ENCODE measurements around the gene RBM47. TPM values are rescaled to one million over a fixed set of nuclear protein-coding genes. Genes with fewer than 3 reads are reported as not detected.

RBM47 gene
- total and polyA plus RNA-seq, 4 donors = 25.9 to 119 (median 94.0) TPM

DNA sequence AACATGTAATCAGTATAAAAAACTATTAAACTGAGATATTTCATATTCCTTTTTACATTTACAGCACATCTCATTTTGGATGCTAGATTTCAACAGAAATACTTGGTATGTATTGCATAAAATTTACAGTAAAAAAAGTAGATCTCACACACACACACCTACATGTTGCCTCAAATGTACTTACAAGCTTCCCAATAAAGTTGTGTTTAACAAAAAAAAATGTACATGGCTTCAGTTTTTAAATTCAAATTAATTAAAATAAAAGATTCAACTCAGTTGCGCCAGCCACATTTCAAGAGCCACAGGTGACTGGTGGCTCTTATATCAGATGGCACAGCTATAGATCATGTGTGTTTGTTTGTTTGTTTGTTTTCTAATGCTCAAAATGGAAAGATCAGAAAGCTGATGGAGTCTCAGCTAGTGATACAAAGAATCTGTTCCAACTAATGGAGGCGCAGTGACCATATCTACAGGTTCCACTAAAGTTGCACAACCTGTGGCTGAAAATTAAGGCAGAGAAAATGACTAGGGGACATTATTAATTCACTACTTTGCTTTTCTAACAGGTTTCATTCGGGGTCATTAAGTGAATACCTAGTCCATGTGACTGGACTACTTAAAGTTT, 45.0 kb downstream of the RBM47 start:
- Histone ChIP-seq H3K27ac (ENCODE audit: low read depth in 1 of 2, low read length in 1 of 2) (no peak overlapping the region), H3K27me3 (ENCODE audit: control insufficient read depth in 3 of 3, insufficient read depth in 3 of 3, low read length in 2 of 3) (no peaks in the 10 kb centered on the region), H3K4me1 (ENCODE audit: control insufficient read depth in 5 of 5, insufficient read depth in 5 of 5, low read length in 5 of 5) (no peaks in the 10 kb centered on the region), H3K9ac (ENCODE audit: insufficient read depth in 1 of 2, low read length in 2 of 2) (no peak overlapping the region), H3K36me3 (ENCODE audit: control insufficient read depth in 4 of 4, insufficient read depth in 4 of 4, low read length in 4 of 4) (peaks cover 0 to 2% (median 0%) of the 10 kb centered on the region in 4 donors), H3K4me3 (no peak overlapping the region), H3K9me3 (ENCODE audit: control insufficient read depth in 4 of 4, insufficient read depth in 3 of 4, low read length in 3 of 4) (no peaks in the 10 kb centered on the region)
- 85 to 94% methylated on average over 3 of the region's 3 CpGs for WGBS, 2 donors
- DNase-seq (no peak), ATAC-seq (ENCODE audit: insufficient read depth, low FRiP score) (no peak)
- TF ChIP-seq, protein P1, sequence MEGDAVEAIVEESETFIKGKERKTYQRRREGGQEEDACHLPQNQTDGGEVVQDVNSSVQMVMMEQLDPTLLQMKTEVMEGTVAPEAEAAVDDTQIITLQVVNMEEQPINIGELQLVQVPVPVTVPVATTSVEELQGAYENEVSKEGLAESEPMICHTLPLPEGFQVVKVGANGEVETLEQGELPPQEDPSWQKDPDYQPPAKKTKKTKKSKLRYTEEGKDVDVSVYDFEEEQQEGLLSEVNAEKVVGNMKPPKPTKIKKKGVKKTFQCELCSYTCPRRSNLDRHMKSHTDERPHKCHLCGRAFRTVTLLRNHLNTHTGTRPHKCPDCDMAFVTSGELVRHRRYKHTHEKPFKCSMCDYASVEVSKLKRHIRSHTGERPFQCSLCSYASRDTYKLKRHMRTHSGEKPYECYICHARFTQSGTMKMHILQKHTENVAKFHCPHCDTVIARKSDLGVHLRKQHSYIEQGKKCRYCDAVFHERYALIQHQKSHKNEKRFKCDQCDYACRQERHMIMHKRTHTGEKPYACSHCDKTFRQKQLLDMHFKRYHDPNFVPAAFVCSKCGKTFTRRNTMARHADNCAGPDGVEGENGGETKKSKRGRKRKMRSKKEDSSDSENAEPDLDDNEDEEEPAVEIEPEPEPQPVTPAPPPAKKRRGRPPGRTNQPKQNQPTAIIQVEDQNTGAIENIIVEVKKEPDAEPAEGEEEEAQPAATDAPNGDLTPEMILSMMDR (IDR thresholded peaks at IDR 0.05; ENCODE audit: control extremely low read depth, extremely low read depth) = no peak

- WGBS, 2 donors = 95 to 97% methylated on average over 9 of the region's 9 CpGs
- Histone ChIP-seq H3K4me3 (no peak overlapping the region), H3K27me3 (ENCODE audit: control insufficient read depth in 3 of 3, insufficient read depth in 3 of 3, low read length in 2 of 3) (no peaks in the 10 kb centered on the region), H3K4me1 (ENCODE audit: control insufficient read depth in 5 of 5, insufficient read depth in 5 of 5, low read length in 5 of 5) (no peaks in the 10 kb centered on the region), H3K9ac (ENCODE audit: insufficient read depth in 1 of 2, low read length in 2 of 2) (no peak overlapping the region), H3K27ac (ENCODE audit: low read depth in 1 of 2, low read length in 1 of 2) (no peak overlapping the region), H3K36me3 (ENCODE audit: control insufficient read depth in 4 of 4, insufficient read depth in 4 of 4, low read length in 4 of 4) (peaks cover 0 to 2% (median 0%) of the 10 kb centered on the region in 4 donors), H3K9me3 (ENCODE audit: control insufficient read depth in 4 of 4, insufficient read depth in 3 of 4, low read length in 3 of 4) (no peaks in the 10 kb centered on the region)
- ATAC-seq (ENCODE audit: insufficient read depth, low FRiP score) (no peak), DNase-seq (no peak)
- TF ChIP-seq, protein P1 (IDR thresholded peaks at IDR 0.05; ENCODE audit: control extremely low read depth, extremely low read depth) = no peak
These were observed 45.7 kb downstream of the RBM47 start for GRCh38 chr4:40583850-40584439.

DNA sequence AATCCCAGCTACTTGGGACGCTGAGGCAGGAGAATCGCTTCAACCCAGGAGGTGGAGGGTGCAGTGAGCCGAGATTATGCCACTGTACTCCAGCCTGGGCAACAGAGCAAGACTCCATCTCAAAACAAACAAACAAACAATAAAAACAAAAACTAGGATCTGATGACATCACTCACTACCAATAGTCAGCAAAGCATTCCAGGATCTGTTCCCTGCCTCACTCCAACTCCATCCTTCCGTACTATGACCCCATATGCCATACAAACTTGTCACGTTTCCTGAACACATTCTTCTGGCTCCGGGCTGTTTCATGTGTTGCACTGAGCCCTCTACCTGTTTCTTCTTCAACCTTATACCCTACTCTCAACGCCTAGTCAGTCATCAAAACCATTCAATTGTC, 47.3 kb downstream of the RBM47 start:
- Histone ChIP-seq H3K9ac (ENCODE audit: insufficient read depth in 1 of 2, low read length in 2 of 2) (no peak overlapping the region), H3K27me3 (ENCODE audit: control insufficient read depth in 3 of 3, insufficient read depth in 3 of 3, low read length in 2 of 3) (no peaks in the 10 kb centered on the region), H3K27ac (ENCODE audit: low read depth in 1 of 2, low read length in 1 of 2) (no peak overlapping the region), H3K4me3 (no peak overlapping the region), H3K9me3 (ENCODE audit: control insufficient read depth in 4 of 4, insufficient read depth in 3 of 4, low read length in 3 of 4) (no peaks in the 10 kb centered on the region), H3K4me1 (ENCODE audit: control insufficient read depth in 5 of 5, insufficient read depth in 5 of 5, low read length in 5 of 5) (peaks cover 0 to 5% (median 0%) of the 10 kb centered on the region in 5 donors), H3K36me3 (ENCODE audit: control insufficient read depth in 4 of 4, insufficient read depth in 4 of 4, low read length in 4 of 4) (peaks cover 0 to 2% (median 0%) of the 10 kb centered on the region in 4 donors)
- TF ChIP-seq, protein P1 (IDR thresholded peaks at IDR 0.05; ENCODE audit: control extremely low read depth, extremely low read depth) = no peak
- WGBS, 2 donors = 95% methylated on average over 7 of the region's 7 CpGs
- DNase-seq (no peak), ATAC-seq (ENCODE audit: insufficient read depth, low FRiP score) (no peak)
